Prostate gland (tissue), 2 donors: ENCODE measurements around the gene TSEN34.

Experiments used
- POLR2A ChIP-seq: fragments of 450-650 bp; IDR thresholded peaks from one replicate; pipeline ENCODE4 v1.6.1; 2016; ENCODE audit warnings: antibody characterized with exemption, mild to moderate bottlenecking
- POLR2AphosphoS5 ChIP-seq: sonication (generic); formaldehyde crosslinking; IDR thresholded peaks from one replicate; pipeline ENCODE4 v1.6.1; 2017; ENCODE audit warnings: antibody characterized with exemption
- TF ChIP-seq, protein P1 (sequence below), 4 experiments: fragments of 200-600 bp in 2 of 4; fragments of 450-650 bp in 2 of 4; sonication (generic) in 2 of 4; IDR thresholded peaks; 1 replicate in 3 of 4; 2 replicates in 1 of 4; pipeline ENCODE4 v1.5.1; 2016 to 2019; ENCODE audit warnings: antibody characterized with exemption in 4 of 4, mild to moderate bottlenecking in 2 of 4, moderate library complexity in 2 of 4

DNA sequence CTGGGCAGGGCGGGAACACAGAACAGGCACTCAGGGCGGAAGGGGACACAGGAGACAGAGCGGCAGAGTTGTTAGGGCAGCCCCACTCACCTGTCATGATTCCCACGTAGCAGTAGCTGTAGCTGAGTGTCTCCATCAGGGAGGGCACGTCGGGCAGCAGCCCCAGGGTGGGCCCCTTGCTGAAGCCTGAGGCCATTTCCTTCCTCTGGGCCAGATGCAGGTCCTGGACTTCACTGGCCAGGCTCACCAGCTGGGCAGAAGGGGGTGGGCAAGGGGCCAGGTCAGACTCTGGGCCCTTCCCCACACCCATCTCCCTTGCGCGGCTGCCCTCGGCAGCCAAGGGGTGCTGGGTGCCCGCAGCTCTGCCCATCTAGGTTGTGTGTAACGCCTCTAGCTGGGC is 7.7 kb upstream of the TSEN34 start:
- TF ChIP-seq POLR2A (no peak), POLR2AphosphoS5 (no peak)
- TF ChIP-seq, protein P1, sequence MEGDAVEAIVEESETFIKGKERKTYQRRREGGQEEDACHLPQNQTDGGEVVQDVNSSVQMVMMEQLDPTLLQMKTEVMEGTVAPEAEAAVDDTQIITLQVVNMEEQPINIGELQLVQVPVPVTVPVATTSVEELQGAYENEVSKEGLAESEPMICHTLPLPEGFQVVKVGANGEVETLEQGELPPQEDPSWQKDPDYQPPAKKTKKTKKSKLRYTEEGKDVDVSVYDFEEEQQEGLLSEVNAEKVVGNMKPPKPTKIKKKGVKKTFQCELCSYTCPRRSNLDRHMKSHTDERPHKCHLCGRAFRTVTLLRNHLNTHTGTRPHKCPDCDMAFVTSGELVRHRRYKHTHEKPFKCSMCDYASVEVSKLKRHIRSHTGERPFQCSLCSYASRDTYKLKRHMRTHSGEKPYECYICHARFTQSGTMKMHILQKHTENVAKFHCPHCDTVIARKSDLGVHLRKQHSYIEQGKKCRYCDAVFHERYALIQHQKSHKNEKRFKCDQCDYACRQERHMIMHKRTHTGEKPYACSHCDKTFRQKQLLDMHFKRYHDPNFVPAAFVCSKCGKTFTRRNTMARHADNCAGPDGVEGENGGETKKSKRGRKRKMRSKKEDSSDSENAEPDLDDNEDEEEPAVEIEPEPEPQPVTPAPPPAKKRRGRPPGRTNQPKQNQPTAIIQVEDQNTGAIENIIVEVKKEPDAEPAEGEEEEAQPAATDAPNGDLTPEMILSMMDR (IDR thresholded peaks at IDR 0.05) = no peak
